HG03175 (cell line): ENCODE measurements around the gene MICAL3.

Experiments
- ATAC-seq: cut with Tn5 transposase; IDR thresholded peaks from one replicate; pipeline ENCODE4 v1.9.1; 2021; ENCODE audit warnings: mild to moderate bottlenecking, moderate library complexity; ENCODE audit not compliant: unreplicated experiment

The MICAL3 gene

DNA sequence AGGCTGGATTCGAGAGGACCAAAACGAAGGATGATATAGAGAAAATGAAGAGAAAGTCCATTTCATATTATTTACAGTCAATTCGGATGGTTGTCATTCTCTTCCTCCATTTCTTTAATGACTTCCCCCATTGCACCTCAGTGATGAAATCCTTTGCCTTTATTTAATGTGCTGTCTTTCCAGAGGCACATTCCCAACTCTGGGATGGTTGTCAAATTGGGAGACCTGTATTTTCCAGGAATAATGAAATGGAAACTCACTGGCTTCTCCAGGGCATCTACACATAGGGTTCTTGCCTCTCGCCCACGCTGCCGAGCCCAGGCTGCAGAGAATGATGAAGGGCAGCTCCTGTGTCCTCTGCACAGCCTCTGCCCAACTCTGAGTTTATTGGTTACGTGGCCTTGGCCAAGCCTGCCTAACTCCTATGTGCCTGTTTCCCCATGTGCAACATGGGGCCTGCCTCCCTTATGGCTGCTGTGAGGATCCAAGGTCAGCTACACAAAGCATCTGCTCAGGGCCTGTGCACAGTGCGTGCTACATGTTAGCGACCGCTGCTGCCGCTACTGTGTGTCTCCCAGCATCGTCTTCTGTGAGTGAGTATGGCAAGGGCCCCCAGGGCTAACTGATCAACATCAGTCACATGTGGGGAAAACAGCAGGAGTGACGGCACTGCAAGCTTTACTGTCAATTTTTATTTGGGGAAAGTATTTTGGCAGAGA, 168.6 kb downstream of the MICAL3 start:
- ATAC-seq, result no peak

- no peak for ATAC-seq
Measured at GRCh38 chr22:17853073-17853472, 171.3 kb downstream of the MICAL3 start.

GRCh38 chr22:17851759-17852158, 172.6 kb downstream of the MICAL3 start:
- ATAC-seq, result no peak

DNA sequence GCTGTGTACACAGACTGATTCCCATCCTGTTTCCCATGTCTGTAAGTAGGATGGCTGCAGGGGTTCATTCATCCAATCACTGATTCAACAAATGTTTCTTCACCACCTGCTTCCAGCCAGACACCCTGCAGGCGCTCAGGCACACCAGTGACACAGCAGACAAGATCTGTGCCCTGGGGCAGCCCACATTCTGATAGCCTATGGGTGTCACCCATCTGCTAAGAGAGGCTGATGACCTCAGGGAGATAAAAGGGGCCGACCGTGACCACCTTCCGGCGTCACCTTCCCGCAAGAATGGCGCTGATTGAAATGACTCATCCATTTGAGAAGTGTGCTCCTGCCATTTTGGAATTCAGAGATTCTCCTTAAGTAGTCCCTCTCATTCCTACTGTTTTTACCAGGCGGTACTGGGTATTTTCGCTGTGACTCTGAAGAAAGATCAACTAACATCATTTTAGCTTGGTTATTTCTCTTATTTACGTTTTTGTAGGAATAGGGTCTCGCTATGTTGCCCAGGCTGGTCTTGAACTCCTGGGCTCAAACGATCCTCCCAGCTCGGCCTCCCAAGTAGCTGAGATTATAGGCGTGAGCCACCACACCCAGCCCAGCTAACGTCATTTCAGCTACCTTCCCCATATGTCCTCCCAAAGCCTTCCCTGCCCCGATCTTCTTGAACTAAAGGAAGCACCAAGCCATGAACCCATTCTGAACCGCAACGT, 176.8 kb downstream of the MICAL3 start:
- no peak for ATAC-seq

- ATAC-seq, result no peak
Measured at GRCh38 chr22:17846326-17846992, 177.9 kb downstream of the MICAL3 start.

- no peak for ATAC-seq
Measured at GRCh38 chr22:17845790-17846189, 178.6 kb downstream of the MICAL3 start.

- no peak for ATAC-seq
Measured at GRCh38 chr22:17845327-17845726, 179.0 kb downstream of the MICAL3 start.

DNA sequence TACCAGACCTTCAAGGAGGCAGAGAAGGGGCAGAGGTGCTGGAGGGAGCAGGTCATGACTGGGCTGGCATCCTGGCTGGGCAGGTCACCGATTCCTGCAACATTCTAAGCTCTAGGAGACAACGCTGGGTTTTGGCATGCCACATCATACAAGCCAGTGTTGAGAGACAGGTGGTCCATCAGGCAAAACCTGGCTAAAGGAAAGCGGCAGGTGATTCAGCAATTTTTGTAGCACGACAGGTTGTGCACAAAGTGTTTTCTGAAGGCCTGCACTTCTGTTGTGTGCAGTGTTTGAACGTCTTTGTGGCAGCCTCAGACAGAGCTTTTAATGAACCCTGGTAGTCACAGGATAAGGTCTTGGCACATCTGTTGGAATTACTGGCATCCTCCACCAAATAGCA, 180.2 kb downstream of the MICAL3 start:
- ATAC-seq, result no peak

- no peak for ATAC-seq
Measured at GRCh38 chr22:17842386-17842785, 182.0 kb downstream of the MICAL3 start.

GRCh38 chr22:17841836-17842235, 182.5 kb downstream of the MICAL3 start:
- no peak for ATAC-seq

- no peak for ATAC-seq
Measured at GRCh38 chr22:17838180-17838865, 186.0 kb downstream of the MICAL3 start.

DNA sequence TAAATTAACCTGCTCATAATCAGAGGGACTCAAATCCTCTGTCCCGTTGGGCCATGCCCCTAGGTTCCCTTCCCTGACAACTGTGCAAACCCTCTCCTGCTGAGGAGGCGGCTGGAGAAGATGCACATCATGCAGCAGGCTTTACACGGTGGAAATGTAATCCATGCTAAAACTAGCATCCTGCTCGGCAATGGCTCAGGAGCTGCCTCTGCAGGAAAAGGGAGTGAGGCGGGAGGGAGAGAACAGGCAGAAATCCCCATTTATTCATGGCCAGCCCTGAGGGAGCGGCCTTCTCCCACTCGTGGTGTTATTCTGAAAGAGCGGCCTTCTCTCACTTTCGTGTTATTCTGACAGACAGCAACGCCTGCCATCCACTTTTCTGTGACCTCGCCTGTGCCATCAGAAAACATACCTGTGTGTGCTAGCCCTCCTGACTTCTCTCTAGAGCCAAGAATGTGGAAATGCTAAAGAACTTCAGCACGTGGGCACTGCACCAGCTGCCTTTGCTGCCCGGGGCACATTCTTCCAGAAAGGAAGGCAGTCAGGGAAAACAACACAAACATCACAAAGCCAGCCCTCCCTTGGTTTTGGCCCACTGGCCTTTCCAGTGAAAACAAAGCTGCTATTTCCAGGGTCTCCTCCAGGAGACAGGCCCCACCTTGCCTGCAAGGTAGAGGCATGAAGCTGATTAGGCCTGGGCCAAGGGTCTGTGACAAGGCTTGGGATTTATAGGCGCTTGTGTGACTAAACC, 187.2 kb downstream of the MICAL3 start:
- ATAC-seq, result no peak

DNA sequence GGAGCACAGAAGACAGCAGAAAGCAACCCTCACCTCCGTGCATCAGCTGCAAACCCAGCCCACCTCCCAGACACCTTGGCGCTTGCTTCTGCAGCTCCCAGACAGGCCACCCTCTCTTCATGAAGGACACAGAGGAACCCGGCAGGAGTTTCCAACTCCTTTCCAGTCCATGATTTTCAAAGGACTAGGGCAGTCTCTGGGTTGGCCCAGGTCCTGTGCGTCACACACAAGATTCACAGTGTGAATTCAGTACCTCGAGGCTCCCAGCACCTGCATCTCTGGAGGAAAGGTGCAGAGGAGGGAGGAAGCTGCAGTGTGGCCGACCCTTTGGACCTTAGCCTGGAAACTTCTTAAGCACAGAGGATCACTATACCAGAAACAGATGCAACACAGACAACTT, 189.1 kb downstream of the MICAL3 start:
- no peak for ATAC-seq

GRCh38 chr22:17833489-17833888, 190.9 kb downstream of the MICAL3 start:
- no peak for ATAC-seq

DNA sequence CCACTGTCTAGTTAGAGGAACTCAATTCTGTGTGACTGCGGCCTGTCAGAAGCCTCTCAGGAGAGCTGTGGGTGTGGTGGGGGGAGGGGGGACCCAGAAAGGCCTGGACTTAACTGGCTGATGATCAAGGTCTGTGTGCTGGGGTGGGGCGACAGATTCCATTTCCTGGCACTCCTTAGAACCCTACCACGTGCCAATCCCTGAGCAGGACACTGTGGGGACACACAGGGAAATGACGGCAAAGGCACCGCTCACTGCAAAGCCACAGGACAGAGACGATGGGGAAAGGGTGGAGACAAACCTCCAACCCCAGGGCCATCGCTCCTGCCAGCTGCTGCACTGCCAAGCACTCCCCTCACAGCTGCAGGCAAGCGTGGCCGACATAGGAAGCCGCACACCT, 191.7 kb downstream of the MICAL3 start:
- ATAC-seq, result no peak

DNA sequence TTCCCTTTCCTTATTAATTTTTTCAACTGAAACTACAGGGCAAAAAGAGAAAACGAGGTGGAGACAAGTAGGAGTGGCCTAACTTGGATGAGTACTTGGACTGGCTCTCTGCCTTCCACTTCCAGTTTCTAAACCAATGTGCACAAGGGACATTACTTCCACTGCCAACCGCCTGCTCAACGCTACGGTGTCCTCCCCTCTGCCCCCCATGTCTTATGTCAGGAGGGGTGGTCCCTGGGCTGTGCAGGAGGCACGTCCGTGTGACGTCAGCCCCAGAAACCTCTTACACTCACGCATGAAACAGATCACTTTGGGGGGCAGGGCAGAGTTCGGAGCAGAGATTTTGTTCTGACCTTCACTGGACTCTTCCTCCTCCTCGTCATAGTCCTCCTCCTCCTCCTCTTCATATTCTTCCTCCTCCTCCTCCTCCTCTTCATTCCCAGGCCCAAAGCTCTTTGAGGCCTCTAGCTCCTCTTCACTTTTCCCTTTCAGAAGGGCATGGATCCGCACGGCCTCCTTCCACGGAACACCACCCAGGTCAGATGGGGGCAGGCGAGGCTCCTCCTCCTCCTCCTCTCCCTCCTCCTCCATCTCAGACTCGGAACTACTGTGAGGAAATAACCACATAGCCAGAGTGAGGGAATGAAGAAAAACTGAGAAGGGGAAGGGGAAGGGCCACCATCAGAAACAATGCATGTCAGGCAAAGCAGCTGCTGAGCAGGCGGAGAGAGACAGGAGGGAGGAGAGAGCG, 192.7 kb downstream of the MICAL3 start:
- no peak for ATAC-seq

- ATAC-seq, result peak; percentile 65
Measured at GRCh38 chr22:17830043-17830961, 194.1 kb downstream of the MICAL3 start.

DNA sequence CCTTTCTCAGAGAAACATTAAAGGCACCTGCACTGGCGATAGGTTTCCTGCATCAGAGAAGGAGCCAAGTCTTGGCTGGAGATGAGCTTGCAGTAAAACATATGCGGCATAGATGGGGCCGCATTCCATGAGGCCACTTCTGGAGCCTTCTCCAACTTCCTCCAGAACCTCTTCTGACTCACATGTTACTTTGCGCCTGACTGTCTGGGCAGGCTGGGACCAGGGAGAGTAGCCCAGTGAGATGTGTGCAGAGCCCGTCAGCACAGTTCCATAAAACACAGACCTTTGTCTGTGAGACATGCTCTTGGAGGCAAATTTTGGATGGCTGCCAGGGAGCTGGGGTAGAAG, 194.7 kb downstream of the MICAL3 start:
- ATAC-seq, result no peak

- no peak for ATAC-seq
Measured at GRCh38 chr22:17828502-17829080, 195.8 kb downstream of the MICAL3 start.
